ENCODE results near the gene ACBD6. TPM values are rescaled to one million over a fixed set of nuclear protein-coding genes. Genes with fewer than 3 reads are reported as not detected.

The ACBD6 gene
- total RNA-seq, 2 donors from 2014 or later: 43.2 to 54.5 TPM

- H3K9me3 ChIP-seq (ENCODE audit: control insufficient read depth, low read length): no peaks in the 10 kb centered on the region
- Mint-ChIP-seq H3K27me3 (ENCODE audit: insufficient read depth) (no peaks in the 10 kb centered on the region), H3K4me1 (no peaks in the 10 kb centered on the region), H3K4me3 (no peak overlapping the region), H3K9me3 (no peaks in the 10 kb centered on the region), H3K36me3 (ENCODE audit: low read depth) (no peaks in the 10 kb centered on the region), H3K27ac (no peak overlapping the region)
- H3K36me3 ChIP-seq (ENCODE audit: control insufficient read depth, insufficient read depth, low read length): no peaks in the 10 kb centered on the region
- H3K4me3 ChIP-seq (ENCODE audit: low read length): no peak overlapping the region
- DNase-seq: peak; percentile 87
- 0 to 13% methylated on average over 1 to 7 of the region's 8 CpGs for WGBS, 2 experiments (ENCODE audit: insufficient coverage in 1 of 2, insufficient read length in 1 of 2)
- H3K27ac ChIP-seq (ENCODE audit: low read depth, low read length): no peak overlapping the region
- H3K9ac ChIP-seq (ENCODE audit: extremely low read depth, low read length, poor library complexity, severe bottlenecking): no peak overlapping the region
- TF ChIP-seq CTCF (conservative IDR thresholded peaks at IDR 0.05): peak; percentile 94
- no peaks in the 10 kb centered on the region for H3K27me3 ChIP-seq (ENCODE audit: control insufficient read depth, insufficient read depth, low read length, poor library complexity, severe bottlenecking)
- H3K4me1 ChIP-seq (ENCODE audit: control insufficient read depth, insufficient read depth, low read length): no peaks in the 10 kb centered on the region
Observed at GRCh38 chr1:180515857-180516388, 13.5 kb upstream of the ACBD6 start.

GRCh38 chr1:180515364-180515763 is 13.0 kb upstream of the ACBD6 start:
- peaks cover 3% of the 10 kb centered on the region for H3K9me3 Mint-ChIP-seq
- TF ChIP-seq CTCF (conservative IDR thresholded peaks at IDR 0.05): no peak
- Histone ChIP-seq H3K4me1 (ENCODE audit: control insufficient read depth, insufficient read depth, low read length) (no peaks in the 10 kb centered on the region), H3K9me3 (ENCODE audit: control insufficient read depth, low read length) (no peaks in the 10 kb centered on the region), H3K27ac (ENCODE audit: low read depth, low read length) (no peak overlapping the region), H3K4me3 (ENCODE audit: low read length) (no peak overlapping the region), H3K27me3 (ENCODE audit: control insufficient read depth, insufficient read depth, low read length, poor library complexity, severe bottlenecking) (no peaks in the 10 kb centered on the region), H3K9ac (ENCODE audit: extremely low read depth, low read length, poor library complexity, severe bottlenecking) (no peak overlapping the region), H3K36me3 (ENCODE audit: control insufficient read depth, insufficient read depth, low read length) (no peaks in the 10 kb centered on the region)
- H3K4me1 Mint-ChIP-seq: no peaks in the 10 kb centered on the region
- 66 to 77% methylated on average over 2 to 3 of the region's 3 CpGs for WGBS, 2 experiments (ENCODE audit: insufficient coverage in 1 of 2, insufficient read length in 1 of 2)
- no peak overlapping the region for H3K27ac Mint-ChIP-seq
- no peak overlapping the region for H3K4me3 Mint-ChIP-seq
- H3K27me3 Mint-ChIP-seq (ENCODE audit: insufficient read depth): no peaks in the 10 kb centered on the region
- no peaks in the 10 kb centered on the region for H3K36me3 Mint-ChIP-seq (ENCODE audit: low read depth)
- DNase-seq: no peak

GRCh38 chr1:180513531-180513930 is 11.2 kb upstream of the ACBD6 start:
- H3K27me3 ChIP-seq (ENCODE audit: control insufficient read depth, insufficient read depth, low read length, poor library complexity, severe bottlenecking): no peaks in the 10 kb centered on the region
- no peaks in the 10 kb centered on the region for H3K36me3 ChIP-seq (ENCODE audit: control insufficient read depth, insufficient read depth, low read length)
- no peak overlapping the region for H3K27ac Mint-ChIP-seq
- H3K4me3 Mint-ChIP-seq: no peak overlapping the region
- peaks cover 14% of the 10 kb centered on the region for H3K9me3 Mint-ChIP-seq
- H3K9ac ChIP-seq (ENCODE audit: extremely low read depth, low read length, poor library complexity, severe bottlenecking): no peak overlapping the region
- no peaks in the 10 kb centered on the region for H3K4me1 ChIP-seq (ENCODE audit: control insufficient read depth, insufficient read depth, low read length)
- no peak for DNase-seq
- H3K27ac ChIP-seq (ENCODE audit: low read depth, low read length): no peak overlapping the region
- H3K4me3 ChIP-seq (ENCODE audit: low read length): no peak overlapping the region
- no peaks in the 10 kb centered on the region for H3K27me3 Mint-ChIP-seq (ENCODE audit: insufficient read depth)
- no peaks in the 10 kb centered on the region for H3K9me3 ChIP-seq (ENCODE audit: control insufficient read depth, low read length)
- H3K36me3 Mint-ChIP-seq (ENCODE audit: low read depth): peaks cover 5% of the 10 kb centered on the region
- no peak for TF ChIP-seq CTCF (conservative IDR thresholded peaks at IDR 0.05)
- H3K4me1 Mint-ChIP-seq: no peaks in the 10 kb centered on the region
- WGBS, 2 experiments (ENCODE audit: insufficient coverage in 1 of 2, insufficient read length in 1 of 2): 92 to 94% methylated on average over 6 of the region's 6 CpGs

Measured in endodermal cell (in vitro differentiated cells).